Large intestine (tissue), 3 donors: ENCODE data around the gene AP2A1. TPM values are rescaled to one million over a fixed set of nuclear protein-coding genes. Genes with fewer than 3 reads are reported as not detected.
"Not testable (repeated sequence)": the region's sequence is repeated elsewhere in the genome, so short reads cannot be mapped to it uniquely, and the experiment has no call there.

Experiments
- DNase-seq, 2 donors: peaks; one replicate each; pipeline versions ENCODE4 v3.0.0 to v3.0.0-alpha.2; 2013
- H3K27ac ChIP-seq: one replicate; pipeline ENCODE4 v1.5.1; 2013; ENCODE audit warnings: low read length
- H3K27me3 ChIP-seq: 2 replicates; pipeline ENCODE4 v1.6.1; 2013; ENCODE audit warnings: low read length; ENCODE audit not compliant: control insufficient read depth, insufficient read depth
- H3K36me3 ChIP-seq: 2 replicates; pipeline ENCODE4 v1.6.1; 2013; ENCODE audit warnings: low read length; ENCODE audit not compliant: control insufficient read depth, insufficient read depth
- H3K4me1 ChIP-seq: one replicate; pipeline ENCODE4 v1.6.1; 2013; ENCODE audit warnings: low read length; ENCODE audit not compliant: control insufficient read depth, insufficient read depth
- H3K4me3 ChIP-seq: one replicate; pipeline ENCODE4 v1.5.1; 2013; ENCODE audit warnings: low read length
- H3K9me3 ChIP-seq: one replicate; pipeline ENCODE4 v1.6.1; 2013; ENCODE audit warnings: mild to moderate bottlenecking, low read depth, low read length, moderate library complexity; ENCODE audit not compliant: control insufficient read depth
- whole genome bisulfite sequencing: methylation state at CpG from one replicate; pipeline ENCODE4 v1.1.5; 2013; ENCODE audit warnings: low lambda C conversion rate; ENCODE audit not compliant: insufficient coverage; 5-methylcytosine and 5-hydroxymethylcytosine counted together
- polyA plus RNA-seq: library from polyadenylated mRNA; unstranded; fragments of 120-200 nt; gene quantifications from one replicate; pipeline ENCODE4 v1.2.1, GENCODE V29; 2013

Gene AP2A1
- polyA plus RNA-seq, 1 donor = 60.5 TPM

GRCh38 chr19:49811328-49811727 is 44.5 kb downstream of the AP2A1 start:
- no CpG with 5 or more reads among the region's 6 CpGs for WGBS
- Histone ChIP-seq H3K4me3 (no peak overlapping the region), H3K9me3 (no peaks in the 10 kb centered on the region), H3K36me3 (peaks cover 8% of the 10 kb centered on the region), H3K27me3 (no peaks in the 10 kb centered on the region), H3K4me1 (peaks cover 23% of the 10 kb centered on the region), H3K27ac (no peak overlapping the region)
- no peak for DNase-seq

- peak overlapping the region; percentile 82 for H3K27ac ChIP-seq
- no peak for DNase-seq
- WGBS = no CpG with 5 or more reads among the region's 11 CpGs
- no peaks in the 10 kb centered on the region for H3K27me3 ChIP-seq
- peak overlapping the region; percentile 70 for H3K4me3 ChIP-seq
- H3K36me3 ChIP-seq = peaks cover 3% of the 10 kb centered on the region
- H3K9me3 ChIP-seq = no peaks in the 10 kb centered on the region
- H3K4me1 ChIP-seq = peaks cover 24% of the 10 kb centered on the region
Measured at GRCh38 chr19:49812452-49812996, 45.7 kb downstream of the AP2A1 start.

DNA sequence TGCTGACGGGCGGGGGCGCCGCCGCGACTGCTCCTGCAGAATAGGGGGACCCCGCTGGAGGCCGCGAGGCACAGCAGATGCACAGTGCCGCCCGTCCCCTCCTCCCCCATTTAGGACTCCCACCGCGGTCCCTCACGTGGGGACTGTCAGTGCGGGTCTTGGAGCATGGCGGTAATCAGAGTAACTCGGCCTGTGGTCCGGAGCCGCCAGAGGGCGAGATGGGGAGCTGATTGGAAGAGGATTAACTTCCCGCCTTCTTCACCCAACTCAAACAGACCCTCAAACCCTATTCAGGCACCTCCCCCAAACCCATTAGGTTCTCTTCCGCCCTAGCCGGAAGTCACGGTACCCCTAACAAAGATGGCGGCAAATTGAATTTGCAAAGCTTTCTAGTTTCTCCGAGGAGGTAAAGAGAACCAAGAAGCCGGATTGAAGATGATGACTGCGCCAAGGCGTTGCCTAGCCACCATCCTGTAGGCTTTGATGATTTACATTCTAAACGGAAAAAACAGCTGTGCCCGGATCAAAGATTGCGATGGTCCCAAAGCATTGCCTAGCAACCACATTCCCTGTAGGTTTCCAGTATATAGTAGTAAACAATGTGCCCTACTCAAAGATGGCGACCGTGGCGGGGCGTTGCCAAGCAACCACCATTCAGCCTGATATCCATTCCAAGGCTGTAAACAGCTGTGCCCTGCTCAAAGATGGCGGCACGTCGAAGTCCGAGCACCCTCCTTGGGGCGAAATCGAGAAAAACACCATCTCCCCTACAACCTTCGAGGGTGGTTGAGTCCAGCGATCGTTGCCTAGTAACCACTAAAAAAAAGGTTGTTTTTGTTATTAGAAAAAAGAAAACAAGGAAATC is 46.4 kb downstream of the AP2A1 start, which contains the start of gene FUZ:
Gene FUZ (minus strand): TSS at position 296 of the 865 bp plus-strand sequence. CDS start 186 bp downstream, at position 110.
- H3K27ac ChIP-seq = peak within 1 kb of the TSS; percentile 82
- H3K27me3 ChIP-seq = no peaks in the 10 kb centered on the region
- no peaks in the 10 kb centered on the region for H3K9me3 ChIP-seq
- H3K4me1 ChIP-seq = peaks cover 22% of the 10 kb centered on the region
- no peaks in the 10 kb centered on the region for H3K36me3 ChIP-seq
- 0% methylated on average over 2 of the region's 45 CpGs for WGBS
- peak within 1 kb of the TSS; percentile 70 for H3K4me3 ChIP-seq
- DNase-seq = peak; percentile 98

DNA sequence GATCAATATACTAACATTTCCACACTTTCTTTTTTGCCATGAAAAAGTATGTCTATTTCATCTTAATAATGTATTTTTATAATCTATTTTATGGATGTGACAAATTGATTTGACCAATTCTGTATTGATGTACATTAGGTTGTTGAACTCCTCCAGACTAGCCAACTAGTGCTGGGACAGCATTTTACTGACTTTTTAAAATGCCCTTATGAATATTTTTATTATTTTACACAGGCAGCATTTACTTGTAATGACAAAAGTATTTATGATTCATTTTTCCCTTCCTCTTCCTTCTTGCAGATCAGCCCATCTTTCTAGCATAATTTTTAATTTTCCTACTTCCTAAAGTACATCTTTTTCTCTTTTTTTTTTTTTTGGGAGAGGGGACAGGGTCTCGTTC is 47.2 kb downstream of the AP2A1 start:
- Histone ChIP-seq H3K36me3 (no peaks in the 10 kb centered on the region), H3K4me1 (peaks cover 20% of the 10 kb centered on the region), H3K9me3 (peaks cover 4% of the 10 kb centered on the region), H3K4me3 (peak overlapping the region; percentile 70), H3K27ac (peak overlapping the region; percentile 82), H3K27me3 (no peaks in the 10 kb centered on the region)
- WGBS = no CpG with 5 or more reads among the region's 1 CpG
- no peak for DNase-seq

DNA sequence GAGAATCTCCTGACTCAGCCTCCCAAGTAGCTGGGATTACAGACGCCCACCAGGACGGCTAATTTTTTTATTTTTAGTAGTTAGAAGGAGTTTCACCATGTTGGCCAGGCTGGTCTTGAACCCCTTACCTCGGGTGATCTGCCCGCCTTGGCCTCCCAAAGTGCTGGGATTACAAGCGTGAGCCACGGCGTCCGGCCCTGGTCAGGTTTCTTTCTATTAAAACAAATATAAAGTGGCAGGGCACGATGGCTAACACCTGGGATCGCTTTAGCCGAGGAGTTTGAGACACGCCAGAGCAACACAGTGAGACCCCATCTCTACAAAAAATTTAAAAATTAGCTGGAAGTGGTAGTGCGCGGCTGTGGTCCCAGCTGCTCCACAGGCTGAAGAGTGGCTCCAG is 49.8 kb downstream of the AP2A1 start:
- H3K36me3 ChIP-seq = peaks cover 5% of the 10 kb centered on the region
- H3K4me3 ChIP-seq = no peak overlapping the region
- peaks cover 29% of the 10 kb centered on the region for H3K4me1 ChIP-seq
- H3K9me3 ChIP-seq = peaks cover 4% of the 10 kb centered on the region
- H3K27me3 ChIP-seq = no peaks in the 10 kb centered on the region
- peak overlapping the region; percentile 71 for H3K27ac ChIP-seq
- no CpG with 5 or more reads among the region's 14 CpGs for WGBS
- no peak for DNase-seq

DNA sequence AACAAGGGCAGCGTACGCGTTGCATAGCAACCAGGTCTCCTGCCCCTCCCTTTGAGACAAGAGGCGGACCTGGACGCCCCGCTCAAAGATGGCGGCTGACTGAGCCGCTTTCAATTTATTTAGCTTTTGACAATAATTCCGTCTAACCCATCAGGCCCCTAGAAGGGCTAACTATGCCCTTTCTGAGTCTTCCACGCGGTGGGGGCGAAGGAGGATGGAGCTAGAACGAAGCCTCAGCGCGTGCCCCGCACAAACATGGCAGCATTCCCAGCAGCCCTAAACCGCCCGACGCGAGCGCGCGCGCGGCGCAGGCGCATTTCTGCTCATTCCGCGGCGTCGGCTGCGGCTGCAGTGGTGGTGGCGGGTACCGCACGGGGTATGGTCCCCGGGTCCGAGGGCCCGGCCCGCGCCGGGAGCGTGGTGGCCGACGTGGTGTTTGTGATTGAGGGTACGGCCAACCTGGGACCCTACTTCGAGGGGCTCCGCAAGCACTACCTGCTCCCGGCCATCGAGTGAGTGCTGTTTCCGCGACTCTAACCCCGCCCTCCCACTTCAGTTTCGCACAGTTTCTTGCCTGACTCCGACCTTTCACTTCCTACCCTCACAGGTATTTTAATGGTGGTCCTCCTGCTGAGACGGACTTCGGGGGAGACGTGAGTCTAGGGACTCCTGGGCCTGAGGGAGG is 51.3 kb downstream of the AP2A1 start, which contains the start of gene MED25:
Gene MED25 (plus strand): TSS at position 326 of the 685 bp plus-strand sequence. CDS start 53 bp downstream, at position 379.
- Histone ChIP-seq H3K27me3 (no peaks in the 10 kb centered on the region), H3K9me3 (peaks cover 4% of the 10 kb centered on the region), H3K36me3 (peaks cover 11% of the 10 kb centered on the region), H3K4me1 (peaks cover 24% of the 10 kb centered on the region), H3K4me3 (peak within 1 kb of the TSS; percentile 89), H3K27ac (peak within 1 kb of the TSS; percentile 71)
- WGBS = no CpG with 5 or more reads among the region's 57 CpGs
- DNase-seq = peak; percentile 87 to 93

GRCh38 chr19:49818649-49819370 is 52.0 kb downstream of the AP2A1 start:
- H3K27ac ChIP-seq = peak overlapping the region; percentile 71
- peaks cover 4% of the 10 kb centered on the region for H3K9me3 ChIP-seq
- DNase-seq = peak; percentile 34 to 63
- H3K4me3 ChIP-seq = peak overlapping the region; percentile 89
- no CpG with 5 or more reads among the region's 16 CpGs for WGBS
- H3K27me3 ChIP-seq = no peaks in the 10 kb centered on the region
- H3K4me1 ChIP-seq = peaks cover 24% of the 10 kb centered on the region
- peaks cover 18% of the 10 kb centered on the region for H3K36me3 ChIP-seq

DNA sequence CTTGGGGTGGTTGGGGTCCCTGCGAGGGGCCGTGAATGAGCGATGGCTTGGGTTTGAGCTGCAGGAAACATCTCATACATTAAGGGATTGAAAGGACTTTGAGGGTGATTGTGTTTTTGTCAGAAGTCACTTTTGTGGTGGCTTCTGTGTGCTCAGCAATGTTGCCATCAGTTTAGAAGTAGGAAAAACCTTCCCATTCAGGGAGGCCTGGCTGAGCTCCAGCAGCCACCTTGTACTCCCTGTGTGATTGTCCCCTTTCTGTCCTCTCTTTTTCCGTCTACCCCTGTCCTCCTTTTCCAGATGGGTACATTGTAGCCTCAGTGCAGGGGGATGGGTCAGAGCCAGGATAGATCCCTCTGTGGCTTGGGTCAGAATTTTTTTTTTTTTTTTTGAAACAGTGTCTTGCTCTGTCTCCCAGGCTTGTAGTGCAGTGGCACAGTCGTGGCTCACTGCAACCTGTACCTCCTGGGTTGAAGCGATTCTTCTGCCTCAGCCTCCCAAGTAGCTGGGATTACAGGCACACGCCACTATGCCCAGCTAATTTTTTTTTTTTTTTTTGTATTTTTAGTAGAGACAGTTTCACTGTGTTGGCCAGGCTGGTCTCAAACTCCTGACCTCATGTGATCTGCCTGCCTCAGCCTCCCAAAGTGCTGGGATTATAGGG is 52.8 kb downstream of the AP2A1 start:
- H3K27me3 ChIP-seq, H3K9me3 ChIP-seq, DNase-seq: not testable (repeated sequence)
- H3K4me1 ChIP-seq = peaks cover 24% of the 10 kb centered on the region
- peak overlapping the region; percentile 89 for H3K4me3 ChIP-seq
- peaks cover 22% of the 10 kb centered on the region for H3K36me3 ChIP-seq
- WGBS = 80% methylated on average over 1 of the region's 7 CpGs
- peak overlapping the region; percentile 71 for H3K27ac ChIP-seq

- no peaks in the 10 kb centered on the region for H3K27me3 ChIP-seq
- peak overlapping the region; percentile 69 for H3K27ac ChIP-seq
- no peak overlapping the region for H3K4me3 ChIP-seq
- WGBS = no CpG with 5 or more reads among the region's 10 CpGs
- H3K4me1 ChIP-seq = peaks cover 24% of the 10 kb centered on the region
- H3K36me3 ChIP-seq = peaks cover 24% of the 10 kb centered on the region
- H3K9me3 ChIP-seq = peaks cover 4% of the 10 kb centered on the region
- DNase-seq = peak; percentile 79 to 81
Measured at GRCh38 chr19:49820125-49820524, 53.3 kb downstream of the AP2A1 start.
